GM12801 (cell line): ENCODE measurements around the gene CAPN2.

Experiments used
- TF ChIP-seq, protein P1 (sequence below): IDR thresholded peaks from one replicate; pipeline ENCODE4 v1.5.1; 2011; ENCODE audit warnings: control low read depth; ENCODE audit not compliant: insufficient read length; ENCODE audit errors: extremely low read depth

Gene CAPN2

DNA sequence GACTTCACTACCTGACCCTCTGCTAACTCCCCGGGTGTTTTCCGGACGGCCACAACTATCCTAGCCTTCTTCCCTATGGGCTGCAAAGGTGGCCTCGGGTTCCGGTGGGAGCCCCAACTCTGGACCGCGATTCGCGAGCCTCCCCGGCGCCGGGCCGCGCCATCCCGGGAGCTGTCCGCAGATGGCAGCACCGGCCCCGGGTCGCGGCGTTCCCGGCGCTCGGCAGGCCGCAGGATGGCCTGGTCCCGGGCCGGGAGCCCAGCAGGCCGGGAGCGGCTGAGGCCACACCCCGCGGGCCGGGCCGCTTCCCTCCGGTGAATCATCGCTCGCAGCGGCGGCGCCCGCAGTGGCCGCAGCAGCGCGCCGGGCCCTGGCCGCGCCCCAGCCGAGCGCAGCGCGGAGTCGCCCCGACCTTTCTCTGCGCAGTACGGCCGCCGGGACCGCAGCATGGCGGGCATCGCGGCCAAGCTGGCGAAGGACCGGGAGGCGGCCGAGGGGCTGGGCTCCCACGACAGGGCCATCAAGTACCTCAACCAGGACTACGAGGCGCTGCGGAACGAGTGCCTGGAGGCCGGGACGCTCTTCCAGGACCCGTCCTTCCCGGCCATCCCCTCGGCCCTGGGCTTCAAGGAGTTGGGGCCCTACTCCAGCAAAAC lies at the start of gene CAPN2:
Gene CAPN2, plus strand, starts transcription at position 346 of the 656 bp plus-strand sequence. Its CDS starts 102 bp downstream, at position 448.
- TF ChIP-seq, protein P1, sequence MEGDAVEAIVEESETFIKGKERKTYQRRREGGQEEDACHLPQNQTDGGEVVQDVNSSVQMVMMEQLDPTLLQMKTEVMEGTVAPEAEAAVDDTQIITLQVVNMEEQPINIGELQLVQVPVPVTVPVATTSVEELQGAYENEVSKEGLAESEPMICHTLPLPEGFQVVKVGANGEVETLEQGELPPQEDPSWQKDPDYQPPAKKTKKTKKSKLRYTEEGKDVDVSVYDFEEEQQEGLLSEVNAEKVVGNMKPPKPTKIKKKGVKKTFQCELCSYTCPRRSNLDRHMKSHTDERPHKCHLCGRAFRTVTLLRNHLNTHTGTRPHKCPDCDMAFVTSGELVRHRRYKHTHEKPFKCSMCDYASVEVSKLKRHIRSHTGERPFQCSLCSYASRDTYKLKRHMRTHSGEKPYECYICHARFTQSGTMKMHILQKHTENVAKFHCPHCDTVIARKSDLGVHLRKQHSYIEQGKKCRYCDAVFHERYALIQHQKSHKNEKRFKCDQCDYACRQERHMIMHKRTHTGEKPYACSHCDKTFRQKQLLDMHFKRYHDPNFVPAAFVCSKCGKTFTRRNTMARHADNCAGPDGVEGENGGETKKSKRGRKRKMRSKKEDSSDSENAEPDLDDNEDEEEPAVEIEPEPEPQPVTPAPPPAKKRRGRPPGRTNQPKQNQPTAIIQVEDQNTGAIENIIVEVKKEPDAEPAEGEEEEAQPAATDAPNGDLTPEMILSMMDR = no peak

DNA sequence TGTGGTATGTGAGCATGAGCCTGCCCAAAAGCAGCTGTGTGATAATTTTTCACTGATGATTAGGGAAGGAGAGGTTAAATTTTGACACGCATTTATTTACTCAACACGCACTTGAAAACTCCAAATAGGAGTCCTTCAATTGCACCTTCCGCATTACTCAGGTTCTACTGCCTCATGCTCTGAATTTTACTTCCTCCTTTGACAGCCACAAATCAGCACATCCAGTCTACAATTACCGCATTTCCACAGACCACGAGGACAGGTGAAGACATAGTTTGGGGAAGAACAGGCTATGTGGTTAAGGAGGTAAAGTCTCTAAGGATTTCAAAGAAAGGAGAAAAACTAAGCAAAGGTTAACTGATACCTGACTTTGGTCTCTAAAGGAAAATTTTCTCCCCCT lies 49.4 kb upstream of the CAPN2 start:
- TF ChIP-seq, protein P1 = no peak

DNA sequence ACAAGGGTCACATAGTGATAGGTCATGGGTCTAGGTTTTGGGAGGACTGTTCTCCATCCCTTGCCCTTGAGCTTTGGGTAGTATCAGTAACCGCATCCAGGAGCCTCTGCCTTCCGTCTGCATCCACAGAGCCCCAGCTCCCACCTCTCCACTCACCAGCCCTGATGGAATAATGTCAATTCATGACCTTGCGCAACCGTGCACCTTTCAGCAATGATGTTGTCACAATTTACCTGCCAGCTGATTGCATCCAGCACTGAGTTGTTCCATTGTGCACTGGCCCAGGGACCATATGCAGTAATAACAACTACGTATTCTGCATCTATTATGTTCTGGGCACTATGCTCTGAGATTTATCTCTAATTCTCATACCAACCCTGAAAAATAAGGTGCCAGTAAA lies 48.2 kb upstream of the CAPN2 start:
- TF ChIP-seq, protein P1 = no peak

DNA sequence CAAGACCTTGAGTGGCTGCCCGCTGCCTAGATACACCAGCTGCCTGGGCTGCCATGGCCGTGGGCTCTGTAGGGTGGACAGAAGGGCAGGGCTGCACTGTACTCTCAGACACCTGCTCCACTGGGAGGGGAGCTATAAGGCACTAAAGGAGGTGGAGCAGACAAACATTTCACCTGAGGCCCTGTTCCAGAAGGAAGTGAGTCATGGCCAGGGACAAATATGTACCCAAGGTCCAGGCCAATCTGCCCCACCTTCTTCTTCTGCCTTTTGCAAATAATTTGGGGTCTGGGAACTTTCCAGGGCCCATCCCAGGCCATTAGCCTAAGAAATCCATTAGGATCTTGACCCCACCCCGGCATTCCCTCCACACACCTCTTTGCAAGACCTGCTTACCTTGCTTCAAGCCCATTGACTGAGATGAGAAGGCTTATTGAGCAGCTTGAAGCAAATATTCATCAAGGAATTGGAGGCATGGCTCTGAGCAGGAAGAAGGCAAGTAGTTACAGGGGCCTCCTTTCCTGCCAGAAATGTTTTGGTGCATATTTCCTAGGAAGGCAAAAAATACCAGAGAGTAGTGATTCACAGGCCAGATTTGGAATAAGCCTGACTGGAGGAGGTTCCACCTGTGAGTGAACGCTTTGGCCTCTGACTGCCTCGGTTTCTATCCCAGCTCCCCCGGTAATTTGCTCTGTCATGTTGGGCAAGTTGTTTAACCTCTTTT lies 46.6 kb upstream of the CAPN2 start, which contains the start of gene CAPN8:
Gene CAPN8, minus strand, starts transcription at position 110 of the 721 bp plus-strand sequence. Its CDS starts 55 bp downstream, at position 55.
- TF ChIP-seq, protein P1 = no peak

DNA sequence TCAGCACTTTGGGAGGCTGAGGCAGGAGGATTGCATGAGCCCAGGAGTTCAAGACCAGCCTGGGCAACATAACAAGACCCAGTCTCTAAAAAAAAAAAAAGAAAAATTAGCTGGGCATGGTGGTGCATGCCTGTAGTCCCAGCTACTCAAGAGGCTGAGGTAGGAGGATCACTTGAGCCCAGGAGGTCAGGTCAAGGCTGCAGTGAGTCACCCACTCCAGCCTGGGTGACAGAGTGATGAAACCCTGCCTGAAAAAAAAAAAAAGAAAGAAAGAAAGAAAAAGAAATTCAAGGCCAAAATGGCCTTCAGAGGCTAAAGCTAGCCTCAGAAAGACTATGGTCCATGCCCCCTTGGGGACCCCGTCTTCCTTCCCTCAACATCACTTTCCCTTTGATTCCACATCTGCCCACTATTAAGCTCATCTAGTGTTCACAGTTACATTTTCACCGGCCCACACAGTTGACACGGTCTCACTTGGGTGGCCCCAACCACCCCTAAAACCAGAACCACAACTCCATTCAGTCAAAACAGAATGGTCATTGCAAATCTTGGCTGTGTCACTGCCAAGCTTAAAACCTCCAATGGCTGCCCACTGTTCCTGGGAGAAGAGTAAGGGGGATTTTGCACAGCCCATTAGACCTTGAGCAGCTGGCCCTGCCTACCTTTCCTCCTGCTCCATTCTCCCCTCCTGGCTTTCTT lies 44.7 kb upstream of the CAPN2 start:
- TF ChIP-seq, protein P1 = no peak

DNA sequence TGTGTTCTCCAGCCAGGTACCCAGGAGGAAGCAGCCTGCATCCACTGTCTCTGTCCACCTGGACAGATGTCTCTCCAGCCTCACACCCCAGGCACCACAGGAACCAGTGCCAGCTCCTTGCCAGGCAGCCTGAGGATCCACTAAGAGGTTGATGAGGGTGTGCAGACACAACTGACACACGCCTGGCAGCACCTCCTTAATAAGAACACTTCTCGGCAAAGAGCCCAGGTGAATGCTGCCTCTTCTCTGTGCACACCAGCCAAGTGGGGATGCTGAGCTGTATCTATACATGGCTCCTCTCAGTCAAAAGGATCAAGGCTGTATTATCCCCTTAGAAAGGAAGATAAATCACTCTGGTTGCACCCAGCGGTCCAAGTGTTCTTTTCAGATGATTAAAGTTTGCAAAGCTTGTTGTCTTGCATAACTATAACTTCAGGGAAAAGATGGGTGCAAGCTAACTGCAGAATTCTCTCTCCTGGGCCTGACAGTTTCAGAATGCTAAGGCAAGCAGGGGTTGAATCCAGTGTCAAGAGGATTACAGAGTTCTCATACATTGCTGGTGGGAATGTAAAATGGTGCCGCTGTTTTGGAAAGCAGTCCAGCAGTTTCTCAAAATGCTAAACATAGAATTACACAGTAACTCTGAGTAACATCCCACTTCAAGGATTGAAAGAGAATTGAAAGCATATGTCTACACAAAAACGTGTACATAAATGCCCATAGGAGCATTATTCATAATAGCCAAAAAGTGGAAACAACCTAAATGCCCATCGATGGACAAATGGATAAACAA lies 43.1 kb upstream of the CAPN2 start:
- TF ChIP-seq, protein P1 = no peak
